Measurements from ENCODE around the gene IL22.

GRCh38 chr12:68210875-68211274 lies 42.5 kb downstream of the IL22 start:
- TF ChIP-seq CTCF (IDR thresholded peaks at IDR 0.05) (no peak), POLR2A (IDR thresholded peaks at IDR 0.05) (no peak), POLR2AphosphoS5 (IDR thresholded peaks at IDR 0.05) (no peak)

Data from prostate gland (tissue), 2 donors.